ENCODE measurements around the gene SPATA9. TPM values are rescaled to one million over a fixed set of nuclear protein-coding genes. Genes with fewer than 3 reads are reported as not detected.

The SPATA9 gene
- total RNA-seq, 1 donor: 0.54 TPM

GRCh38 chr5:95672641-95673040 lies 10.2 kb downstream of the SPATA9 start:
- no peak for DNase-seq (ENCODE audit: low read depth)
- no peak for TF ChIP-seq CTCF (IDR thresholded peaks at IDR 0.05; ENCODE audit: insufficient read depth, low read length)
- no peak overlapping the region for H3K4me3 ChIP-seq (ENCODE audit: low read depth, low read length)

- no peak for DNase-seq (ENCODE audit: low read depth)
- no peak overlapping the region for H3K4me3 ChIP-seq (ENCODE audit: low read depth, low read length)
- TF ChIP-seq CTCF (IDR thresholded peaks at IDR 0.05; ENCODE audit: insufficient read depth, low read length): no peak
Measured at GRCh38 chr5:95671826-95672225, 11.0 kb downstream of the SPATA9 start.

- no peak overlapping the region for H3K4me3 ChIP-seq (ENCODE audit: low read depth, low read length)
- no peak for TF ChIP-seq CTCF (IDR thresholded peaks at IDR 0.05; ENCODE audit: insufficient read depth, low read length)
- peak; percentile 18 for DNase-seq (ENCODE audit: low read depth)
Measured at GRCh38 chr5:95670568-95670967, 12.2 kb downstream of the SPATA9 start.

- TF ChIP-seq CTCF (IDR thresholded peaks at IDR 0.05; ENCODE audit: insufficient read depth, low read length): no peak
- H3K4me3 ChIP-seq (ENCODE audit: low read depth, low read length): no peak overlapping the region
- no peak for DNase-seq (ENCODE audit: low read depth)
Measured at GRCh38 chr5:95669985-95670384, 12.8 kb downstream of the SPATA9 start.

GRCh38 chr5:95669540-95669939 lies 13.3 kb downstream of the SPATA9 start:
- peak; percentile 97 for DNase-seq (ENCODE audit: low read depth)

GRCh38 chr5:95668728-95669127 lies 14.1 kb downstream of the SPATA9 start:
- H3K4me3 ChIP-seq (ENCODE audit: low read depth, low read length): no peak overlapping the region
- no peak for TF ChIP-seq CTCF (IDR thresholded peaks at IDR 0.05; ENCODE audit: insufficient read depth, low read length)
- DNase-seq (ENCODE audit: low read depth): peak; percentile 14

More at GRCh38 chr5:95669540-95669939, 13.3 kb downstream of the SPATA9 start:
- no peak for TF ChIP-seq CTCF (IDR thresholded peaks at IDR 0.05; ENCODE audit: insufficient read depth, low read length)
- no peak overlapping the region for H3K4me3 ChIP-seq (ENCODE audit: low read depth, low read length)

- peak; percentile 64 for DNase-seq (ENCODE audit: low read depth)
- no peak for TF ChIP-seq CTCF (IDR thresholded peaks at IDR 0.05; ENCODE audit: insufficient read depth, low read length)
- H3K4me3 ChIP-seq (ENCODE audit: low read depth, low read length): no peak overlapping the region
Measured at GRCh38 chr5:95668216-95668615, 14.6 kb downstream of the SPATA9 start.

Data from fibroblast of the aortic adventitia (primary cell).